GM12892 (cell line): ENCODE results near the gene TRAPPC10.

Source experiments
- DNase-seq: peaks from one replicate; pipeline ENCODE4 v3.0.0; 2011; ENCODE audit not compliant: insufficient read length
- FAIRE-seq: peaks from 2 replicates; lab custom pipeline; 2011; peaks lifted over from hg19 to GRCh38; lab: Jason Lieb, UNC
- POLR2A ChIP-seq: IDR thresholded peaks from 2 replicates; pipeline ENCODE4 v1.6.1; 2011; ENCODE audit warnings: low read depth, low read length, control low read depth
- POLR2AphosphoS5 ChIP-seq: IDR thresholded peaks from 2 replicates; pipeline ENCODE4 v1.6.1; 2011; ENCODE audit warnings: low read depth, low read length, control low read depth
- TAF1 ChIP-seq: IDR thresholded peaks from 2 replicates; pipeline ENCODE4 v1.6.1; 2011; ENCODE audit warnings: low read depth, mild to moderate bottlenecking, control low read depth, low read length, borderline replicate concordance

The TRAPPC10 gene

DNA sequence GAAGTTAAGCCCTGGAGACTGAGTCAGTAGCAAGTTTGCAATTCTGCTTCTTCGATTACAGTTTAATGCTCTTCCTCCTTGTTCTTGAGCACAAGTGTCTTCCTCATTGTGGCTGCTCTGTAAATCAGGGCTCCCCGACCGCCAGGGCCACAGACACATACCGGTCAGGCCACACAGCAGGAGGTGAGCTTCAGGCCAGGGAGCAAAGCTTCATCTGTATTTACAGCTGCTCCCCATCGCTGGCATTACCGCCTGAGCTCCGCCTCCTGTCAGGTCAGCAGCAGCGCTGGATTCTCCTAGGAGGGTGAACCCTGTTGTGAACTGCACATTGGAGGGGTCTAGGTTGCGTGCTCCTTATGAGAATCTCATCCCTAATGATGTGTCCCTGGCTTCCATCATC is 1.7 kb upstream of the TRAPPC10 start:
- DNase-seq (no peak), FAIRE-seq (no peak)
- no peak for TF ChIP-seq POLR2A
- no peak for TF ChIP-seq TAF1
- no peak for TF ChIP-seq POLR2AphosphoS5

DNA sequence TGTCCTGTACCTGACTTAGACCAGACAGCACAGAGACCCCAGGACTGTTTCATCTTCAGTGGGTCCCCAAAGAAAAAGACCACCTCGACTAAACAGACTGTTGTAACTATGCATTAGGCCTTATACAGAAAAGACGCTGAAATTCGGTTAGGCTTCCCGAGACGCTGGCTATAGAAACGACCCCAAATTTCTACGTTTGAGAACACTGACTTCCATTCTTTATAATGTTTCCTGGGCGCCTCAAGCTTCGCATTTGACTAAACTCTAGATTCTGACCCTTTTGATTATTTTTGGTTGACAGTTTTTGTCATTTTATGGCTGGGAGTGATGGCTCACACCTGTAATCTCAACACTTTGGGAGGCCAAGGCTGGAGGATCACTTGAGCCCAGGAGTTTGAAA is 986 bp upstream of the TRAPPC10 start:
- DNase-seq (no peak), FAIRE-seq (no peak)
- TF ChIP-seq POLR2AphosphoS5 (no peak), TAF1 (no peak), POLR2A (no peak)

DNA sequence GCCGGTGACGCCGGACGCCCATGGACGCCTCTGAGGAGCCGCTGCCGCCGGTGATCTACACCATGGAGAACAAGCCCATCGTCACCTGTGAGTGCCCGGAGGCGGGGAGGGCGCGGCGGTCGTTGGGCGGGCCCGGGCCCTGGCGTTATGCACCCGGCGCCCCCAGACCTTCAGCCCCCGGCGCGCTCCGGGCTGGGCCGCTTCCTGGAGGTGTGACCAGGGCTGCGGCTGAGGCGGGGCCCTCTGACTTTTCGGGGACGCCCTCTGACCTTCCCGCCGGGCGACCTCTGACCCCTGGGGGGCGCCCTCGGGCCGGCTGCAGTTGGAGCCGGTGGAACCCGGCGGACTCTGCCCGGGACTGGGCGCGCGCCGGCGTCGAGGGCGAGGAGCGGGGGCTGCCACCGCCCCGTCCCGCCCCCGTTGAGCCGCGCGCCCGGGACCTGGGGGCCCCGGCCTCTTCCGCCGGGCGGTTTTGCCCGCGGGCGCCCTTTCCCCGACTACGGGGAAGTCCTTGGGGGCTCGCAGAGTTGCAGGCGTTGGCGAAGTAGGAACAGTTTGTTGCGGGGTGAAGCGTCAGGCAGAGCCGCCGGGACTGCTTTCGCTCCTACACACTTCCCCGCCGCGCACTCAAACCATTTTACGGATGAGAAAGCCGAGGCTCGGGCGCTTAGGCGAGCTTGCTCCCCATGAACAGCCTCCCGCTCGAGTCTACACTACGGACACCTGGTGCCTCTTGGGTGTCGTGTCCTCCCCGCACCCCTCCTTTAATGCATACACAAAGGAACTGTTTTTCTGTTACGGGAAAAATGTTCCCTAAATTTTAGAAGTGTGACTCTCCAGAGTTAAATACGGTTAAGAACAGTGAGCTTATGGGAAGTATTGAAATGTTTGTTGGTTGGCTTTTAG is 618 bp downstream of the TRAPPC10 start:
- peak; percentile 83 for DNase-seq
- FAIRE-seq: peak; percentile 81
- TF ChIP-seq TAF1 (no peak), POLR2A (no peak), POLR2AphosphoS5 (no peak; the same call in 1 of the 2 replicates)

DNA sequence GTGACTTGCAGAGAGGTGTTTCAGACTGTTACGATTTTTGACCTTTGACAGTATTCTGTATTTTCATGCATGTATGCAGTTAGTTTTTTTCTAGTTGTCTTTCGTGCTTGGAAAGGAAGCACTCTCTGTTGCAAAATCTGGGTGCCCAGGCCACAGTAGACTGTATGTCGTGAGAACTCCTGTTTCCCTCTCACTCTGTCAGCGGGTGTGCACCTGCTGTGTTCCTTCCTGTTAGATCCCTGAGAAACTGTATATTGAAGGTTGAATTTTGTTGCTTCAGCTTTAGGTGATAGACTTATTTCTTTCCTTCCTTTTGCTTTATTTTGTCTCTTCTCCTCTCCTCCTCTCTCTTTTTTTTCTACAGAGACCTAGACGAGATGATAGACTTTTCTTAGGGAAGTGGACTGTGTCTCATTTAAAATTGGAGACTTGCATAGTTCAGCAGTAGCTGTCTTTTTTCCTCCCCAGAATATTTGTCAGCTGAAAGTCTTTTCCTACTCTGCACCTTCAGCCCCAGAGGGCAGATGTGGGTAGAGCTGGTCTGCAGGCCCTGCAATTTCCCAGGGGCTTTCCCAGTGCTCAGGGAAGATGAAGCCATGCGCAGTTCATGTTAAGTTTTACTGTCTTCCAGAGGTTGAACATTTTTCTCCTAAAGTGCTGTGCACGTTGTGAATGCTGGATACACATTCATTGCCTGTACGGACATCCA is 1.4 kb downstream of the TRAPPC10 start:
- no peak for DNase-seq
- TF ChIP-seq POLR2AphosphoS5 (no peak), TAF1 (no peak), POLR2A (no peak)
- peak; percentile 61 for FAIRE-seq

DNA sequence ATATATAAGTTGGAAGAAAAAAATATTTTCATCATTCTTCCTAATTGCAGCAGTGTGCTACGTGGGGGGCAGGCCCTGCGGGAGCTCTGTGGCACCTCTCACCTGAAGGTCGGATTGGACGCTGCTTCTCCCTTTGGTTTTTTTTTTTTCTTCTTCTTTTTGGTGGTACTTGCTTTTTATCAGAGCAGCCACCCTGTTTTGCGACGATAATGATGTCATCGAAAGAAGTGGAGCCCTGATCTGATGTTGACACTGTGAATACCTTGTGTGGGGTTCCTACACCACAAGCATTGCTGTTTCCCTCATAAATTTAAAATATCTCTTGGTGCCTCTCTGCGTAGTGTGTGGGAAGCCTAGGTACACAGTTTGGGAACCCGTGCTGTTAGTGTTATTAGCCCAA is 5.5 kb downstream of the TRAPPC10 start:
- DNase-seq: no peak
- TF ChIP-seq POLR2AphosphoS5 (no peak), TAF1 (no peak), POLR2A (no peak)
- no peak for FAIRE-seq

DNA sequence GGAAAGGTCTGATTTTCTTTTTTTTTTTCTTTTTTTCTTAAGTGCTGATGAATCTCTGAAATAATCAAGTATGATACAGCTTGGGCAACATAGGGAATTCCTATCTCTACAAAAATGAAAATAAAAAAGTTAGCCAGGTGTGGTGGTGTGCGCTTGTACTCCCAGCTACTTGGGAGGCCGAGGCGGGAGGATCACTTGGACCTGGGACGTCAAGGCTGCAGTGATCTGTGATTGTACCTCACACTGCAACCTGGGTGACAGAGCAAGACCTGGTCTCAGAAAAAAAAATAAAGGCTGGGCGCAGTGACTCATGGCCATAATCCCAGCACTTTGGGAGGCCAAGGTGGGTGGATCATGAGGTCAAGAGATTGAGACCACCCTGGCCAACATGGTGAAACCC is 6.0 kb downstream of the TRAPPC10 start:
- DNase-seq: no peak
- no peak for TF ChIP-seq POLR2A
- TF ChIP-seq TAF1: no peak
- no peak for TF ChIP-seq POLR2AphosphoS5
- FAIRE-seq: no peak

DNA sequence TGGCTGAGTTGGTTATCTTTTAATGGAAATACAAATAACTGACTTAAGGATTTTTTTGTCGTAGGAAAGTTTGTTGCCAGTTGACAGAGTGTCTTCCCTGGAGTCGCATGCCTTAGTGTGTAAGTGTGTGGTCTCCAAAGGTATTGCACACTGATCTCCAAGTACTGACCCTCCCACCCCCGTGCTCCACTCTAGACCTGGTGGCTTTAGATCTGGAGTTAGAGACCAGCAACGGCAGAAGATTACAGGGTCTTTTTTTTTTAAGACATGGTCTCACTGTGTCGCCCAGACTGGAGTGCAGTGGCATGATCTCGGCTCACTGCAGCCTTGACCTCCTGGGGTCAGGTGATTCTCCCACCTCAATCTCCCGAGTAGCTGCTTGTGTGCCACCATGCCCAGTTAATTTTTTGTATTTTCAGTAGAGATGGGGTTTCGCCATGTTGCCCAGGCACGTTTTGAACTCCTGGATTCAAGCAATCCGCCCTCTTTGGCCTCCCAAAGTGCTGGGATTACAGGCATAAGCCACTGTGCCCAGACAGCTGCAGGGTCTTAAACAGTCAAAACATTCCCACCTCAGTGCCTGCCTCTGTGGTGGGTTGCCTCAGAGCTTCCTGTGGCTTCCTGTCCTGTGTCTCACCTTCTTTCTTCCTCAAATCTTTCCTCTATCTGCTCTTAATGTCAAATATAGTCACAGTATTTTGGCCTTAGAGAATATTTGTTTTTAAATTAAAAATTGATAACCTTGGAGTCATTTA is 6.9 kb downstream of the TRAPPC10 start:
- TF ChIP-seq POLR2A (no peak), POLR2AphosphoS5 (no peak), TAF1 (no peak)
- FAIRE-seq: no peak

DNA sequence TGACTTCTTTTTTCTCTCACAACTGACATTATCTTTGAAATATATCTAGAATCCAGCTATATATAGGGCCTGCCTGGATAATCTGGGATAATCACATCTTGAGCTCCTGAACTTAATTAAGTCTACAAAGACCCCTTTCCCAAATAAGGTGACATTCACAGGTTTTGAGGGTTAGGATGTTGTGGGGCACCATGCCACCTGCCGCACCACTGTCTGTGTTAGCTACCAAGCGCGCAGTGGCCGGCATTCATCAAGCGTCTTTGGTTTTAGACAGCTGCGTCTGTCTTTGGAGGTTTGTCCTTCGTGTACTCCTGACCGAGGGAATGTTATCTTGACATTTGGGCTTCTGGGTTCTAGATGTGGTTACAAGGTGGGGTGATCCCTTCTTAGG is 7.5 kb downstream of the TRAPPC10 start:
- TF ChIP-seq POLR2AphosphoS5 (no peak), POLR2A (no peak), TAF1 (no peak)
- DNase-seq (no peak), FAIRE-seq (no peak)

More for the DNA sequence above, 6.9 kb downstream of the TRAPPC10 start:
- DNase-seq: no peak

DNA sequence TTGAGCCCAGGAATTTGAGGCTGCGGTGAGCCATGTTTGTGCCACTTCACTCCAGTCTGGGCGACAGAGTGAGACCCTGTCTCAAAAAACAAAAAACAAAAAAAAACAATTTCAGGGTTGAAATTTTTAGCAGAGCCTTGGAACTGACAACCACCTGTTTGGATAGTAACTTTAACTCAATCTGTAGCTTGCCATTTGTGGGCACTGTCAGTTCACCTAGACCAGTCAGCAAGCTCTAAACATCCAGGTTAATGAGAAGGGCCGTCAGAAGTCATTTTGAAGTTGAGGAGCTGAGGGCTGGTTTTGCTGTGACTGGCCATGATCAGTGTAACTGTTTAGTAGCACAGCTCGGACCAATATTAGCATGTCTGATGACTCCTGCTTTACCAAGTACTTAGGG is 8.4 kb downstream of the TRAPPC10 start:
- no peak for FAIRE-seq
- TF ChIP-seq POLR2A (no peak), POLR2AphosphoS5 (no peak)
- DNase-seq: no peak

DNA sequence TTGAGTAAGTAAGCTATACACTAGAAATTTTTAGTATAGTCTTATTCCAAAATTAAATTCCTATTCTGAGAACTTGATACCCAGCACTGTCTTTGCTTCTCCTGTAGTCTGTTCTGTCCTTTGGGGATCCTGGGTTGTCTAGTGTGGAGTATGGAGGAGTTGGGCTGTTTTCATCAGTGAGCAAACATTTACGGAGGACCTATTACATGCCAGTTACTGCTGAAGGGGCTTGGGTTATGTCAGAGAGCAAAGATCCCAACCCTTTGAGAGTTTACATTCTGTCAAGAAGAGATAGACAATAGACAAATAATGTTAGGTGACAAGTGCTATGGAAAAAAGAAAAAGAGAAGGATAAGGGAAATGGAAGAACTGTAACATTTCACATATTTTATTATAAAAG is 9.0 kb downstream of the TRAPPC10 start:
- no peak for TF ChIP-seq POLR2A
- no peak for TF ChIP-seq TAF1
- no peak for TF ChIP-seq POLR2AphosphoS5
- FAIRE-seq: no peak

DNA sequence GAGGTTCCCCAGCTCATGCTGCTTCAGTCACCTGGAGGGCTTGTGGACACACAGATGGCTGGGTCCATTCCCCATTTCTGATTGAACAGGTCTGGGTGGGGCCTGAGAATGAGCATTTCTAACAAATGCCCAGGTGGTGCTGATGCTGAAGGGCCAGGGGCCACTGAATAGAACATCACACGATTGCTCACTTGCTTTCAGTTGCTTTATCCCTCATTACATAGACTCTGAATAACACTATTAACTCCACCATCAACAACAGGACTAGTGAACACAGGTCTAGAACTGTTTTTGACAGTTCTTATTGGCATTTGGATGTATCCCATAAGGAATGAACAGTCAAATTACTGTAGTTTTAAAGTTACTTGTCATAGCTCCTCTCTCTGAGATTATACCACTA is 12.1 kb downstream of the TRAPPC10 start:
- FAIRE-seq: peak; percentile 33
- DNase-seq: no peak
- TF ChIP-seq POLR2A (no peak), POLR2AphosphoS5 (no peak), TAF1 (no peak)

More for the DNA sequence above, 9.0 kb downstream of the TRAPPC10 start:
- no peak for DNase-seq
